Measurements from ENCODE around the gene ADIPOR2. TPM values are rescaled to one million over a fixed set of nuclear protein-coding genes. Genes with fewer than 3 reads are reported as not detected.

The ADIPOR2 gene
- total RNA-seq, 1 donor from 2014 or later: 40.5 TPM

- H3K4me3 ChIP-seq: no peak overlapping the region
- H3K27me3 ChIP-seq (ENCODE audit: low read depth): peaks cover 100% of the 10 kb centered on the region
- no peak for TF ChIP-seq CTCF (IDR thresholded peaks at IDR 0.05; ENCODE audit: borderline replicate concordance)
- DNase-seq: no peak
- H3K27ac ChIP-seq (replicated peaks): no peak overlapping the region
- intact Hi-C loops (cut with micrococcal nuclease): no loop called here
- no peaks in the 10 kb centered on the region for H3K36me3 ChIP-seq
- H3K9me3 ChIP-seq (replicated peaks): no peaks in the 10 kb centered on the region
- peaks cover 5% of the 10 kb centered on the region for H3K4me1 ChIP-seq
Measured at GRCh38 chr12:1829306-1829900, 138.5 kb downstream of the ADIPOR2 start.

GRCh38 chr12:1830401-1830845 is 139.6 kb downstream of the ADIPOR2 start:
- Histone ChIP-seq H3K27ac (replicated peaks) (no peak overlapping the region), H3K27me3 (ENCODE audit: low read depth) (peaks cover 100% of the 10 kb centered on the region), H3K4me1 (peaks cover 5% of the 10 kb centered on the region), H3K36me3 (no peaks in the 10 kb centered on the region), H3K4me3 (no peak overlapping the region), H3K9me3 (replicated peaks) (no peaks in the 10 kb centered on the region)
- no peak for TF ChIP-seq CTCF (IDR thresholded peaks at IDR 0.05; ENCODE audit: borderline replicate concordance)
- DNase-seq: no peak
- intact Hi-C loops (cut with micrococcal nuclease): no loop called here

- intact Hi-C loops (cut with micrococcal nuclease): no loop called here
- TF ChIP-seq CTCF (IDR thresholded peaks at IDR 0.05; ENCODE audit: borderline replicate concordance): no peak
- Histone ChIP-seq H3K4me1 (peaks cover 5% of the 10 kb centered on the region), H3K9me3 (replicated peaks) (no peaks in the 10 kb centered on the region), H3K27me3 (ENCODE audit: low read depth) (peaks cover 100% of the 10 kb centered on the region), H3K27ac (replicated peaks) (no peak overlapping the region), H3K4me3 (no peak overlapping the region), H3K36me3 (no peaks in the 10 kb centered on the region)
- DNase-seq: peak; percentile 33
Measured at GRCh38 chr12:1830981-1831963, 140.4 kb downstream of the ADIPOR2 start.

- no peak overlapping the region for H3K4me3 ChIP-seq
- no peak overlapping the region for H3K27ac ChIP-seq (replicated peaks)
- intact Hi-C loops (cut with micrococcal nuclease): no loop called here
- H3K9me3 ChIP-seq (replicated peaks): no peaks in the 10 kb centered on the region
- H3K27me3 ChIP-seq (ENCODE audit: low read depth): peaks cover 91% of the 10 kb centered on the region
- DNase-seq: no peak
- peaks cover 5% of the 10 kb centered on the region for H3K4me1 ChIP-seq
- no peak for TF ChIP-seq CTCF (IDR thresholded peaks at IDR 0.05; ENCODE audit: borderline replicate concordance)
- H3K36me3 ChIP-seq: no peaks in the 10 kb centered on the region
Measured at GRCh38 chr12:1832801-1833595, 142.1 kb downstream of the ADIPOR2 start.

GRCh38 chr12:1833596-1834028 is 142.7 kb downstream of the ADIPOR2 start:
- no peak for DNase-seq
- H3K9me3 ChIP-seq (replicated peaks): no peaks in the 10 kb centered on the region
- H3K27me3 ChIP-seq (ENCODE audit: low read depth): peaks cover 85% of the 10 kb centered on the region
- no peak overlapping the region for H3K27ac ChIP-seq (replicated peaks)
- no peaks in the 10 kb centered on the region for H3K36me3 ChIP-seq
- H3K4me1 ChIP-seq: peaks cover 5% of the 10 kb centered on the region
- TF ChIP-seq CTCF (IDR thresholded peaks at IDR 0.05; ENCODE audit: borderline replicate concordance): no peak
- intact Hi-C loops (cut with micrococcal nuclease): no loop called here
- no peak overlapping the region for H3K4me3 ChIP-seq
